HG03520 (cell line): ENCODE results near the gene CDK2.
"Not testable (repeated sequence)": the region's sequence is repeated elsewhere in the genome, so short reads cannot be mapped to it uniquely, and the experiment has no call there.

ENCODE experiments used
- ATAC-seq: cut with Tn5 transposase; IDR thresholded peaks from one replicate; pipeline ENCODE4 v1.9.1; 2021; ENCODE audit warnings: mild to moderate bottlenecking, moderate library complexity; ENCODE audit not compliant: unreplicated experiment

The CDK2 gene

GRCh38 chr12:55966408-55967281 is at the start of gene CDK2:
CDK2 (plus strand) TSS chr12:55966830; CDS start chr12:55967009, 179 bp downstream.
- peak; percentile 93 for ATAC-seq

GRCh38 chr12:55919032-55919431 is 47.6 kb upstream of the CDK2 start:
- not testable (repeated sequence) for ATAC-seq

- ATAC-seq = no peak
Measured at GRCh38 chr12:55922126-55922525, 44.5 kb upstream of the CDK2 start.

- not testable (repeated sequence) for ATAC-seq
Measured at GRCh38 chr12:55923648-55924047, 43.0 kb upstream of the CDK2 start.

GRCh38 chr12:55925371-55925770 is 41.3 kb upstream of the CDK2 start:
- no peak for ATAC-seq

GRCh38 chr12:55925870-55926737 is 40.5 kb upstream of the CDK2 start:
- no peak for ATAC-seq

- ATAC-seq = peak; percentile 44
Measured at GRCh38 chr12:55926738-55927587, 39.7 kb upstream of the CDK2 start.

- peak; percentile 27 for ATAC-seq
Measured at GRCh38 chr12:55927588-55928502, 38.8 kb upstream of the CDK2 start, which contains the start of gene PYM1. PYM1 (minus strand) TSS chr12:55927894; CDS start chr12:55927761, 133 bp downstream.

GRCh38 chr12:55929306-55929791 is 37.3 kb upstream of the CDK2 start:
- no peak for ATAC-seq

GRCh38 chr12:55930771-55931316 is 35.8 kb upstream of the CDK2 start, which contains the start of gene DGKA:
DGKA (plus strand) TSS chr12:55931162; CDS start chr12:55936504, 5,342 bp downstream.
- no peak for ATAC-seq

GRCh38 chr12:55931317-55931779 is 35.3 kb upstream of the CDK2 start:
- no peak for ATAC-seq

GRCh38 chr12:55931780-55932550 is 34.7 kb upstream of the CDK2 start:
- no peak for ATAC-seq

GRCh38 chr12:55932551-55932910 is 34.1 kb upstream of the CDK2 start:
- ATAC-seq = no peak

GRCh38 chr12:55933169-55933798 is 33.3 kb upstream of the CDK2 start:
- ATAC-seq = no peak

GRCh38 chr12:55933799-55934742 is 32.6 kb upstream of the CDK2 start:
- no peak for ATAC-seq

GRCh38 chr12:55934773-55935172 is 31.9 kb upstream of the CDK2 start:
- no peak for ATAC-seq

GRCh38 chr12:55935738-55936151 is 30.9 kb upstream of the CDK2 start:
- ATAC-seq = no peak
